Stimulated activated effector memory CD8-positive, alpha-beta T cell treated with anti-CD3 and anti-CD28 coated beads, Interleukin-12 subunit alpha, Interleukin-12 subunit beta, amount 100 ng/mL, for 72 hours (primary cell): ENCODE data around the gene USP38.
"Not testable (repeated sequence)": the region's sequence is repeated elsewhere in the genome, so short reads cannot be mapped to it uniquely, and the experiment has no call there.

ENCODE experiments used
- ATAC-seq: fragments of 150-1000 bp; cut with Tn5 transposase; 2 replicates; pipeline ENCODE4 v1.10.0; 2021
- DNase-seq, 2 donors: peaks; one replicate each; pipeline ENCODE4 v3.0.0; 2021 to 2022; ENCODE audit warnings: low spot score in 2 of 2
- H3K27ac Mint-ChIP-seq: one replicate; pipeline ENCODE4 v1.8.0; 2022; ENCODE audit warnings: mild to moderate bottlenecking, mixed read lengths
- H3K36me3 Mint-ChIP-seq: one replicate; pipeline ENCODE4 v1.8.0; 2022; ENCODE audit warnings: mild to moderate bottlenecking, mixed read lengths
- H3K4me1 Mint-ChIP-seq: one replicate; pipeline ENCODE4 v1.8.0; 2022; ENCODE audit warnings: mixed read lengths
- H3K4me3 Mint-ChIP-seq: one replicate; pipeline ENCODE4 v1.8.0; 2022; ENCODE audit warnings: mild to moderate bottlenecking, mixed read lengths
- H3K9me3 Mint-ChIP-seq: one replicate; pipeline ENCODE4 v1.8.0; 2022; ENCODE audit warnings: mixed read lengths

The USP38 gene

DNA sequence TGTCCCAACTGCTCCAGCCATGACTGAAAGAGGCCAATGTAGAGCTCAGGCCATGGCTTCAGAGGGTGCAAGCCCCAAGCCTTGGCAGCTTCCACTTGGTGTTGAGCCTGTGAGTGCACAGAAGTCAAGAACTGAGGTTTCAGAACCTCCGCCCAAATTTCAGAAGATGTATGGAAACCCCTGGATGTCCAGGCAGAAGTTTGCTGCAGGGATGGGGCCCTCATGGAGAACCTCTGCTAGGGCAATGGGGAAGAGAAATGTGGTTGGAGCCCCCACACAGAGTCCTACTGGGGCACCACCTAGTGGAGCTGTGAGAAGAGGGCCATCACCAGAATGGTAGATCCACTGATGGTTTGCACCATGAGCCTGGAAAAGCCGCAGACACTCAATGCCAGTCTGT lies 83.0 kb downstream of the USP38 start:
- H3K4me3 Mint-ChIP-seq = not testable (repeated sequence)

DNA sequence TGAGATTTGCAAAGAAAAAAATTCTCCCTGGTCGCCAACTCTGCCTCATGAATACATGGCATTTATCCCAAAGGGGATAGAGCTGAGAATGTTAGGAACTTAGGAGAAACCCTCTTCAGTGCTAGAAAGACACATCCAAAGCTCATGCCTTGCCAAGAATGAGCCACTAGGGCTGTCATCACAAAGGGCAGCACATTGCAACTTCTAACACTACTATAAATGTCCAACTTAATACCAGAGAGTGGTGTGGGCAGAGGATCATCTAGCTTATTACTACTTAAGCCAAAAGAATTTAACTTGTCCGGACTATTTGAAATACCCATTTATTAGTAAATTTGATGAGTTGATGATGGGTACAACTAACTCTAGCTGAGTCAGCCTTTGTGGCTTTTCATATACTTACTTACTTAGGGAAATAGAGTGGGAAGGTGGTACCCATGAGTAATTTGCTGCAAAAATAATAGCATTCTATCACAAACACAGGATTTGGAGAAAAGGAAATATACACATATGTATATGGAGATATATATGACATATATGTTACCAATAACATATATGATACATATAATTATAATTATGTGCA lies 85.6 kb downstream of the USP38 start:
- no peak overlapping the region for H3K4me3 Mint-ChIP-seq
- H3K4me1 Mint-ChIP-seq = no peaks in the 10 kb centered on the region
- DNase-seq (no peak), ATAC-seq (no peak)
- no peaks in the 10 kb centered on the region for H3K36me3 Mint-ChIP-seq
- peaks cover 9% of the 10 kb centered on the region for H3K9me3 Mint-ChIP-seq
- H3K27ac Mint-ChIP-seq = no peak overlapping the region

More for the DNA sequence above, 83.0 kb downstream of the USP38 start:
- H3K4me1 Mint-ChIP-seq, H3K36me3 Mint-ChIP-seq, ATAC-seq, DNase-seq, H3K9me3 Mint-ChIP-seq, H3K27ac Mint-ChIP-seq: not testable (repeated sequence)
